Urinary bladder (tissue), 4 donors: ENCODE data around the gene PAN2. TPM values are rescaled to one million over a fixed set of nuclear protein-coding genes. Genes with fewer than 3 reads are reported as not detected.
A peak's percentile ranks its signal among the peaks of the same experiment; 100 is the strongest.

ENCODE experiments used
- DNase-seq: peaks from one replicate; pipeline ENCODE4 v3.0.0-alpha.2; 2015; ENCODE audit errors: extremely low spot score
- H3K27ac ChIP-seq: one replicate; pipeline ENCODE4 v1.5.1; 2013; ENCODE audit warnings: low read depth, mild to moderate bottlenecking, moderate library complexity
- H3K36me3 ChIP-seq: one replicate; pipeline ENCODE4 v1.6.1; 2013; ENCODE audit warnings: mild to moderate bottlenecking, moderate library complexity; ENCODE audit not compliant: insufficient read depth
- H3K4me1 ChIP-seq: one replicate; pipeline ENCODE4 v1.6.1; 2013; ENCODE audit warnings: mild to moderate bottlenecking, moderate library complexity; ENCODE audit not compliant: insufficient read depth
- H3K4me3 ChIP-seq: one replicate; pipeline ENCODE4 v1.5.1; 2013; ENCODE audit warnings: low read depth, low read length
- WGBS: extraction: QIAGEN DNeasy Blood & Tissue Kit; methylation state at CpG from one replicate; pipeline ENCODE4 v1.1.7; 2013; 5-methylcytosine and 5-hydroxymethylcytosine counted together
- polyA plus RNA-seq: library from polyadenylated mRNA; stranded (reverse); fragments of 200-250 nt; gene quantifications from one replicate; pipeline ENCODE4 v1.2.3, GENCODE V29; 2013
- total RNA-seq: library from RNA; depleted of rRNA; stranded (reverse); fragments of >200 nt; gene quantifications from one replicate; pipeline ENCODE4 v1.2.3, GENCODE V29; 2014
- donor health status: healthy with polysubstance abuse.
- donor health status: healthy.

Gene PAN2
- total and polyA plus RNA-seq, 2 donors, result 31.1 to 64.7 TPM

GRCh38 chr12:56307221-56307965 is 26.4 kb downstream of the PAN2 start:
- Histone ChIP-seq H3K36me3 (peaks cover 2% of the 10 kb centered on the region), H3K4me3 (no peak overlapping the region), H3K4me1 (no peaks in the 10 kb centered on the region), H3K27ac (no peak overlapping the region)
- 96% methylated on average over 7 of the region's 7 CpGs for WGBS
- no peak for DNase-seq

- Histone ChIP-seq H3K4me3 (no peak overlapping the region), H3K4me1 (no peaks in the 10 kb centered on the region), H3K27ac (no peak overlapping the region), H3K36me3 (peaks cover 2% of the 10 kb centered on the region)
- no peak for DNase-seq
- 89% methylated on average over 8 of the region's 8 CpGs for WGBS
Observed at GRCh38 chr12:56304872-56305590, 28.8 kb downstream of the PAN2 start.

- Histone ChIP-seq H3K4me1 (no peaks in the 10 kb centered on the region), H3K4me3 (no peak overlapping the region), H3K36me3 (no peaks in the 10 kb centered on the region), H3K27ac (no peak overlapping the region)
- no peak for DNase-seq
- 92% methylated on average over 3 of the region's 3 CpGs for WGBS
Observed at GRCh38 chr12:56304276-56304675, 29.5 kb downstream of the PAN2 start.

- no peak for DNase-seq
- Histone ChIP-seq H3K27ac (peak overlapping the region; percentile 70), H3K4me3 (peak overlapping the region; percentile 71), H3K36me3 (no peaks in the 10 kb centered on the region), H3K4me1 (no peaks in the 10 kb centered on the region)
- 33% methylated on average over 21 of the region's 21 CpGs for WGBS
Observed at GRCh38 chr12:56300644-56301464, 32.9 kb downstream of the PAN2 start.

- Histone ChIP-seq H3K4me3 (peak within 1 kb of the TSS; percentile 71), H3K4me1 (no peaks in the 10 kb centered on the region), H3K36me3 (no peaks in the 10 kb centered on the region), H3K27ac (peak within 1 kb of the TSS; percentile 82)
- WGBS, result under 1% methylated on average over 63 of the region's 63 CpGs
- DNase-seq, result peak; percentile 96
Observed at GRCh38 chr12:56299853-56300643, 33.8 kb downstream of the PAN2 start, which contains the start of gene CS. Gene CS (minus strand): TSS chr12:56300330. CDS start chr12:56300201, 129 bp downstream.

GRCh38 chr12:56299308-56299852 is 34.4 kb downstream of the PAN2 start:
- DNase-seq, result peak; percentile 2
- Histone ChIP-seq H3K36me3 (no peaks in the 10 kb centered on the region), H3K4me1 (no peaks in the 10 kb centered on the region), H3K27ac (peak overlapping the region; percentile 82), H3K4me3 (peak overlapping the region; percentile 71)
- WGBS, result 1% methylated on average over 10 of the region's 10 CpGs

GRCh38 chr12:56298828-56299227 is 35.0 kb downstream of the PAN2 start:
- 82% methylated on average over 5 of the region's 5 CpGs for WGBS
- Histone ChIP-seq H3K4me1 (no peaks in the 10 kb centered on the region), H3K36me3 (no peaks in the 10 kb centered on the region), H3K27ac (no peak overlapping the region), H3K4me3 (peak overlapping the region; percentile 71)
- no peak for DNase-seq

GRCh38 chr12:56297400-56297799 is 36.4 kb downstream of the PAN2 start:
- 94% methylated on average over 8 of the region's 8 CpGs for WGBS
- Histone ChIP-seq H3K36me3 (no peaks in the 10 kb centered on the region), H3K4me3 (no peak overlapping the region), H3K4me1 (no peaks in the 10 kb centered on the region), H3K27ac (no peak overlapping the region)
- no peak for DNase-seq

- Histone ChIP-seq H3K27ac (no peak overlapping the region), H3K4me3 (no peak overlapping the region), H3K36me3 (no peaks in the 10 kb centered on the region), H3K4me1 (no peaks in the 10 kb centered on the region)
- DNase-seq, result no peak
- WGBS, result 85% methylated on average over 5 of the region's 5 CpGs
Observed at GRCh38 chr12:56296295-56296694, 37.5 kb downstream of the PAN2 start.

- H3K36me3 ChIP-seq, result no peaks in the 10 kb centered on the region
- no peak for DNase-seq
- H3K27ac ChIP-seq, result no peak overlapping the region
- H3K4me3 ChIP-seq, result no peak overlapping the region
- WGBS, result 86% methylated on average over 5 of the region's 5 CpGs
- H3K4me1 ChIP-seq, result no peaks in the 10 kb centered on the region
Observed at GRCh38 chr12:56293795-56294194, 40.0 kb downstream of the PAN2 start.

- 86% methylated on average over 3 of the region's 3 CpGs for WGBS
- no peak overlapping the region for H3K4me3 ChIP-seq
- DNase-seq, result no peak
- H3K4me1 ChIP-seq, result no peaks in the 10 kb centered on the region
- H3K36me3 ChIP-seq, result no peaks in the 10 kb centered on the region
- no peak overlapping the region for H3K27ac ChIP-seq
Observed at GRCh38 chr12:56288705-56289387, 45.0 kb downstream of the PAN2 start.

- Histone ChIP-seq H3K4me1 (no peaks in the 10 kb centered on the region), H3K4me3 (no peak overlapping the region), H3K36me3 (peaks cover 3% of the 10 kb centered on the region), H3K27ac (no peak overlapping the region)
- 61% methylated on average over 4 of the region's 4 CpGs for WGBS
- DNase-seq, result no peak
Observed at GRCh38 chr12:56286044-56286830, 47.6 kb downstream of the PAN2 start.
